HL-60 (cell line): ENCODE measurements around the gene TMEM126B.

ENCODE experiments used
- CTCF ChIP-seq: IDR thresholded peaks from one replicate; pipeline ENCODE4 v1.5.1; 2011; ENCODE audit warnings: low read length, control low read depth, inconsistent platforms; ENCODE audit not compliant: insufficient read depth
- POLR2AphosphoS5 ChIP-seq: IDR thresholded peaks from 2 replicates; pipeline ENCODE4 v1.6.1; 2012; ENCODE audit warnings: low read depth
- TF ChIP-seq, protein P1 (sequence below): IDR thresholded peaks from 2 replicates; pipeline ENCODE4 v1.6.1; 2012; ENCODE audit warnings: low read depth; ENCODE audit not compliant: insufficient replicate concordance

DNA sequence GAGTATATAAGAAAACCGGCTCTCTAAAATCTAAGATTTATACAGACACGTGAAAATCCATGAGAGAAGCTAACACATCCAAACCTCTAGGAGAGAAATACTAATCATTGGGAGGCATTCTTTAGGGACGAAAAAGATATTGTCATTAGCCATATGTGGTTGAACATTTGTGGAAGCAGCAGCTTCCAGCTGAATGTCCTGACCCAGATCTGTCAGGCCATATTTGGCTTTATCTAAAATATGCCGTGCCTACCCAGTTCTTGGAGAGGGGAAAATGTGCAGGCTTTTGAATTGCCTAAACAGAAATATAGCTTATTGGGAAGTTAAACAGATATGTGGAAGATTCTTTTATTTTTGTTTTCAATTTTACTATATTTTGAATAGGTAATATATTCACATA is 51.2 kb downstream of the TMEM126B start:
- no peak for TF ChIP-seq CTCF
- TF ChIP-seq, protein P1, sequence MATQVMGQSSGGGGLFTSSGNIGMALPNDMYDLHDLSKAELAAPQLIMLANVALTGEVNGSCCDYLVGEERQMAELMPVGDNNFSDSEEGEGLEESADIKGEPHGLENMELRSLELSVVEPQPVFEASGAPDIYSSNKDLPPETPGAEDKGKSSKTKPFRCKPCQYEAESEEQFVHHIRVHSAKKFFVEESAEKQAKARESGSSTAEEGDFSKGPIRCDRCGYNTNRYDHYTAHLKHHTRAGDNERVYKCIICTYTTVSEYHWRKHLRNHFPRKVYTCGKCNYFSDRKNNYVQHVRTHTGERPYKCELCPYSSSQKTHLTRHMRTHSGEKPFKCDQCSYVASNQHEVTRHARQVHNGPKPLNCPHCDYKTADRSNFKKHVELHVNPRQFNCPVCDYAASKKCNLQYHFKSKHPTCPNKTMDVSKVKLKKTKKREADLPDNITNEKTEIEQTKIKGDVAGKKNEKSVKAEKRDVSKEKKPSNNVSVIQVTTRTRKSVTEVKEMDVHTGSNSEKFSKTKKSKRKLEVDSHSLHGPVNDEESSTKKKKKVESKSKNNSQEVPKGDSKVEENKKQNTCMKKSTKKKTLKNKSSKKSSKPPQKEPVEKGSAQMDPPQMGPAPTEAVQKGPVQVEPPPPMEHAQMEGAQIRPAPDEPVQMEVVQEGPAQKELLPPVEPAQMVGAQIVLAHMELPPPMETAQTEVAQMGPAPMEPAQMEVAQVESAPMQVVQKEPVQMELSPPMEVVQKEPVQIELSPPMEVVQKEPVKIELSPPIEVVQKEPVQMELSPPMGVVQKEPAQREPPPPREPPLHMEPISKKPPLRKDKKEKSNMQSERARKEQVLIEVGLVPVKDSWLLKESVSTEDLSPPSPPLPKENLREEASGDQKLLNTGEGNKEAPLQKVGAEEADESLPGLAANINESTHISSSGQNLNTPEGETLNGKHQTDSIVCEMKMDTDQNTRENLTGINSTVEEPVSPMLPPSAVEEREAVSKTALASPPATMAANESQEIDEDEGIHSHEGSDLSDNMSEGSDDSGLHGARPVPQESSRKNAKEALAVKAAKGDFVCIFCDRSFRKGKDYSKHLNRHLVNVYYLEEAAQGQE = no peak
- TF ChIP-seq POLR2AphosphoS5 = no peak
